HCT116 (cell line): Measurements from ENCODE around the gene PSRC1. TPM values are rescaled to one million over a fixed set of nuclear protein-coding genes. Genes with fewer than 3 reads are reported as not detected.

Experiments
- ATAC-seq: fragments of 200-7000 bp; cut with Tn5 transposase; 2 replicates; pipeline ENCODE4 v1.9.1; 2020; ENCODE audit warnings: mild to moderate bottlenecking, moderate library complexity
- BruUV-seq: library from RNA; stranded (reverse); fragments of 400-500 nt; replicated peaks from 2 replicates; lab custom pipeline; 2021; lab: Mats Ljungman, UMichigan
- CTCF ChIA-PET: fragments of 300-600 bp; sonication (Branson Sonifier 250); formaldehyde crosslinking; loops from one replicate; lab custom pipeline; 2021; ENCODE audit warnings: antibody characterized with exemption; lab: Charles Lee
- POLR2A ChIA-PET: fragments of 300-600, 350-600 bp; sonication (Branson Sonifier 250); formaldehyde crosslinking; loops from one replicate; lab custom pipeline; 2021; ENCODE audit warnings: antibody characterized with exemption; lab: Charles Lee
- RAD21 ChIA-PET, 2 experiments: fragments of 300-600 bp; sonication (Branson Sonifier 250); formaldehyde crosslinking; loops; one replicate each; lab custom pipeline; 2023; ENCODE audit warnings: low total read pairs in 2 of 2; ENCODE audit not compliant: uncharacterized antibody in 2 of 2, unreplicated experiment in 2 of 2, low non-redundant PET in 1 of 2; lab: Charles Lee
- DNase-seq: peaks from one replicate; pipeline ENCODE4 v3.0.0-alpha.2; 2010; ENCODE audit warnings: low read depth, low spot score
- H2AFZ ChIP-seq: fragments of 200-600 bp; shearing (Covaris generic), sonication (generic); 2 replicates; pipeline ENCODE4 v1.6.1; 2017; ENCODE audit warnings: low read depth, mixed run types, mixed read lengths, antibody characterized with exemption, low read length; ENCODE audit not compliant: poor library complexity, severe bottlenecking
- H3K27ac ChIP-seq: 2 replicates; pipeline ENCODE4 v1.5.1; 2012; ENCODE audit warnings: low read depth, low read length
- H3K27me3 ChIP-seq: fragments of 200-600 bp; sonication (generic); 2 replicates; pipeline ENCODE4 v1.6.1; 2016; ENCODE audit warnings: mixed run types, low read length, mixed read lengths; ENCODE audit not compliant: insufficient read depth
- H3K36me3 ChIP-seq, 2 experiments: fragments of 200-500 bp in 1 of 2; fragments of 200-600 bp in 1 of 2; sonication (Bioruptor generic) in 1 of 2; sonication (generic) in 1 of 2; 2 replicates each; pipeline versions ENCODE4 v1.5.1 to v1.6.1; 2014 to 2016; ENCODE audit warnings: low read length in 2 of 2, inconsistent platforms in 1 of 2, mixed read lengths in 1 of 2, mixed run types in 1 of 2; ENCODE audit not compliant: insufficient read depth in 2 of 2, control insufficient read depth in 1 of 2
- H3K4me1 ChIP-seq, 2 experiments: fragments of 200-600 bp in 1 of 2; sonication (generic) in 1 of 2; 2 replicates each; pipeline versions ENCODE4 v1.5.1 to v1.6.1; 2012 to 2017; ENCODE audit warnings: low read length in 2 of 2, inconsistent platforms in 1 of 2, mild to moderate bottlenecking in 1 of 2, mixed read lengths in 1 of 2, mixed run types in 1 of 2, moderate library complexity in 1 of 2; ENCODE audit not compliant: insufficient read depth in 2 of 2, control insufficient read depth in 1 of 2
- H3K4me2 ChIP-seq: fragments of 200-600 bp; sonication (generic); 2 replicates; pipeline ENCODE4 v1.6.1; 2017; ENCODE audit warnings: mixed run types, low read length, mixed read lengths
- H3K4me3 ChIP-seq, 2 experiments: fragments of 200-600 bp in 1 of 2; sonication (generic) in 1 of 2; replicated peaks in 1 of 2; 2 replicates each; pipeline ENCODE4 v1.5.1; 2011 to 2016; ENCODE audit warnings: low read length in 2 of 2, control low read depth in 1 of 2, low read depth in 1 of 2, mild to moderate bottlenecking in 1 of 2, mixed read lengths in 1 of 2, mixed run types in 1 of 2
- H3K79me2 ChIP-seq: fragments of 200-600 bp; sonication (generic); 2 replicates; pipeline ENCODE4 v1.6.1; 2017; ENCODE audit warnings: mild to moderate bottlenecking, mixed run types, low read length, moderate library complexity, mixed read lengths; ENCODE audit not compliant: insufficient read depth
- H3K9ac ChIP-seq: fragments of 200-600 bp; sonication (generic); 2 replicates; pipeline ENCODE4 v1.6.1; 2016; ENCODE audit warnings: low read length, mixed read lengths
- H3K9me2 ChIP-seq: fragments of 200-600 bp; sonication (generic), shearing (Covaris generic); 2 replicates; pipeline ENCODE4 v1.6.1; 2017; ENCODE audit warnings: mixed run types, mild to moderate bottlenecking, moderate library complexity; ENCODE audit not compliant: insufficient read depth
- H3K9me3 ChIP-seq, 2 experiments: fragments of 200-500 bp in 1 of 2; fragments of 200-600 bp in 1 of 2; sonication (Bioruptor generic) in 1 of 2; sonication (generic) in 1 of 2; 2 replicates each; pipeline ENCODE4 v1.6.1; 2014 to 2017; ENCODE audit warnings: low read length in 2 of 2, mixed read lengths in 2 of 2, inconsistent platforms in 1 of 2, low read depth in 1 of 2, mild to moderate bottlenecking in 1 of 2, mixed run types in 1 of 2, moderate library complexity in 1 of 2; ENCODE audit not compliant: control insufficient read depth in 1 of 2, insufficient read depth in 1 of 2
- H4K20me1 ChIP-seq: fragments of 200-600 bp; sonication (generic), shearing (Covaris generic); 2 replicates; pipeline ENCODE4 v1.6.1; 2017; ENCODE audit warnings: mixed run types, mild to moderate bottlenecking, moderate library complexity; ENCODE audit not compliant: insufficient read depth
- CBX3 ChIP-seq: IDR thresholded peaks from 2 replicates; pipeline ENCODE4 v1.6.1; 2012; ENCODE audit warnings: low read depth
- CEBPB ChIP-seq: IDR thresholded peaks from 2 replicates; pipeline ENCODE4 v1.6.1; 2012; ENCODE audit warnings: low read depth
- ELF1 ChIP-seq: IDR thresholded peaks from 2 replicates; pipeline ENCODE4 v1.6.1; 2012; ENCODE audit warnings: low read depth, borderline replicate concordance
- EZH2 ChIP-seq: fragments of 200-600 bp; sonication (generic); IDR thresholded peaks from 2 replicates; pipeline ENCODE4 v1.6.1; 2017; ENCODE audit warnings: antibody characterized with exemption, mixed run types
- FOSL1 ChIP-seq: IDR thresholded peaks from 2 replicates; pipeline ENCODE4 v1.6.1; 2012; ENCODE audit warnings: low read depth
- JUND ChIP-seq: IDR thresholded peaks from 2 replicates; pipeline ENCODE4 v1.6.1; 2012
- RAD21 ChIP-seq: IDR thresholded peaks from 2 replicates; pipeline ENCODE4 v1.6.1; 2012; ENCODE audit warnings: low read depth, mild to moderate bottlenecking
- SP1 ChIP-seq: IDR thresholded peaks from 2 replicates; pipeline ENCODE4 v1.6.1; 2012; ENCODE audit warnings: low read depth
- ZFX ChIP-seq: fragments of 450-650 bp; IDR thresholded peaks from 2 replicates; pipeline ENCODE4 v1.6.1; 2017
- intact Hi-C: fragments of 100-400 bp; cut with micrococcal nuclease; formaldehyde crosslinking; loops from 2 replicates; pipeline ENCODE4 v1.10.0; 2022
- total RNA-seq: library from RNA; stranded (reverse); gene quantifications from one replicate; pipeline ENCODE4 v1.2.1, GENCODE V29; 2021; ENCODE audit not compliant: unreplicated experiment
- TF ChIP-seq, protein P1 (sequence below): IDR thresholded peaks from 2 replicates; pipeline ENCODE4 v1.6.1; 2012
- TF ChIP-seq, protein P2 (sequence below), 3 experiments: fragments of 200-600 bp in 1 of 3; sonication (generic) in 1 of 3; IDR thresholded peaks in 2 of 3; conservative IDR thresholded peaks in 1 of 3; 2 replicates each; pipeline ENCODE4 v1.5.1; 2012 to 2017; ENCODE audit warnings: low read depth in 2 of 3, low read length in 2 of 3, antibody characterized with exemption in 1 of 3, borderline replicate concordance in 1 of 3, control low read depth in 1 of 3, mild to moderate bottlenecking in 1 of 3, mixed read lengths in 1 of 3, mixed run types in 1 of 3, moderate library complexity in 1 of 3; ENCODE audit not compliant: insufficient read depth in 1 of 3
- TF ChIP-seq, protein P3 (sequence below): IDR thresholded peaks from 2 replicates; pipeline ENCODE4 v1.6.1; 2012; ENCODE audit warnings: low read depth
- TF ChIP-seq, protein P4 (sequence below): IDR thresholded peaks from 2 replicates; pipeline ENCODE4 v1.6.1; 2011; ENCODE audit warnings: mild to moderate bottlenecking, low read length, moderate library complexity; ENCODE audit not compliant: insufficient replicate concordance; ENCODE audit errors: extremely low read depth

Gene PSRC1
- total RNA-seq, 1 experiment from 2014 or later = 44.8 TPM

DNA sequence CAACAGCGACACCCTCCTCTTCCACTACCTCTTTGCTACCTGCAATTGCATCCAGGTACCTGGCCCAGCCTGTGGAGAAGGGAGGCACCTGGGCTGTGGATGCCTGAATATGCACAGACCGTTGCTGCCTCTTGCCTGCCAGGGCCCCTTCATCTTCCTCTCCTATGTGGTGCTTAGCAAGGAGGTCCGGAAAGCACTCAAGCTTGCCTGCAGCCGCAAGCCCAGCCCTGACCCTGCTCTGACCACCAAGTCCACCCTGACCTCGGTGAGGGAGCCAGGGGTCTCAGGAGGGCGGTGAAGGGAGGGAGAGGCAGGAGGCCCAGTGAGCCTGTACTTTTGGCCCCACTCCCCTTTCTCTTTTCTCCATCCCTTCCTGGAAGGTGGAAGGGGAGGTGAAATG is 11.5 kb downstream of the PSRC1 start:
- ChIA-PET CTCF (no interaction called here), POLR2A (no interaction called here), RAD21 (no interaction called here)
- DNase-seq (no peak), ATAC-seq (no peak)
- TF ChIP-seq EZH2 = no peak
- TF ChIP-seq, protein P1, sequence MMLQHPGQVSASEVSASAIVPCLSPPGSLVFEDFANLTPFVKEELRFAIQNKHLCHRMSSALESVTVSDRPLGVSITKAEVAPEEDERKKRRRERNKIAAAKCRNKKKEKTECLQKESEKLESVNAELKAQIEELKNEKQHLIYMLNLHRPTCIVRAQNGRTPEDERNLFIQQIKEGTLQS = no peak
- TF ChIP-seq RAD21 = no peak
- TF ChIP-seq ZFX = no peak
- Histone ChIP-seq H3K27ac (no peak overlapping the region), H3K4me3 (no peak overlapping the region), H3K9me3 (no peaks in the 10 kb centered on the region), H3K4me1 (peaks cover 31 to 34% of the 10 kb centered on the region in 2 experiments), H4K20me1 (no peaks in the 10 kb centered on the region), H2AFZ (no peak overlapping the region), H3K36me3 (peaks cover 0 to 2% of the 10 kb centered on the region in 2 experiments; a peak in 1 of 4 replicates), H3K27me3 (no peaks in the 10 kb centered on the region), H3K9ac (no peak overlapping the region), H3K4me2 (no peak overlapping the region), H3K9me2 (no peaks in the 10 kb centered on the region), H3K79me2 (no peaks in the 10 kb centered on the region)
- BruUV-seq = no TSS peak
- intact Hi-C loops = no loop called here

DNA sequence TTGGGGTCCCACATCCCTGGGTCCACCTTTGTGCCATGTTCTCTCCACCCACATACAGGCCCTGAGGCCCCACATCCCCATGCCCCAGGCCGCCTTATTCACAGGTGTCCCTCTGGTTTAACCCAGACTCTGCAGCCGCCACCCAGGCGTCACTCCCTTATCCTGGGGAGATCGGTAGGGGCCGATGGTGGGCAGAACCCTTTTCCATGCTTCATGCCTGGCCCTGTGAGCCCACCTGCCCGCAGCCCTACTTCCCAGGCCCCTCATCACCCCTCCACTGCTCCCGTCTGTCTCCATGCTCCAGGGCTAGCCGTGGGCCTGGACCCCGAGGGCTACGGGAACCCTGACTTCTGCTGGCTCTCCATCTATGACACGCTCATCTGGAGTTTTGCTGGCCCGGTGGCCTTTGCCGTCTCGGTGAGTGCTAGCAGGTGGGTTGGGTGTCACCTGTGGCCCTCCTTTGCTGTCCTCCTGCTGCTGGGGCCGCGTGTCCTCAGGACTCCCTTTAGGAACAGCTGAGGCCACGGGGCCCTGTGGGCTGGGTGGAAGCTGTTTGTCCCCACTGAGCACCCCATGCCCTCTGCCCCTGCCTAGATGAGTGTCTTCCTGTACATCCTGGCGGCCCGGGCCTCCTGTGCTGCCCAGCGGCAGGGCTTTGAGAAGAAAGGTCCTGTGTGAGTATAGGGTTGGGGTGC is 12.2 kb downstream of the PSRC1 start:
- ChIA-PET CTCF (no interaction called here), RAD21 (no interaction called here), POLR2A (no interaction called here)
- Histone ChIP-seq H3K9me3 (no peaks in the 10 kb centered on the region), H3K79me2 (no peaks in the 10 kb centered on the region), H3K9me2 (no peaks in the 10 kb centered on the region), H3K9ac (no peak overlapping the region), H4K20me1 (no peaks in the 10 kb centered on the region), H3K27ac (no peak overlapping the region), H3K36me3 (peaks cover 0 to 2% of the 10 kb centered on the region in 2 experiments; a peak in 1 of 4 replicates), H3K27me3 (no peaks in the 10 kb centered on the region), H2AFZ (no peak overlapping the region), H3K4me2 (no peak overlapping the region), H3K4me1 (peaks cover 30 to 32% of the 10 kb centered on the region in 2 experiments), H3K4me3 (no peak overlapping the region)
- ATAC-seq (no peak), DNase-seq (no peak)
- intact Hi-C loops = no loop called here
- BruUV-seq = no TSS peak
- TF ChIP-seq SP1 (no peak), CBX3 (no peak), ELF1 (no peak), JUND (no peak), FOSL1 (no peak), CEBPB (no peak)
- TF ChIP-seq, protein P2, sequence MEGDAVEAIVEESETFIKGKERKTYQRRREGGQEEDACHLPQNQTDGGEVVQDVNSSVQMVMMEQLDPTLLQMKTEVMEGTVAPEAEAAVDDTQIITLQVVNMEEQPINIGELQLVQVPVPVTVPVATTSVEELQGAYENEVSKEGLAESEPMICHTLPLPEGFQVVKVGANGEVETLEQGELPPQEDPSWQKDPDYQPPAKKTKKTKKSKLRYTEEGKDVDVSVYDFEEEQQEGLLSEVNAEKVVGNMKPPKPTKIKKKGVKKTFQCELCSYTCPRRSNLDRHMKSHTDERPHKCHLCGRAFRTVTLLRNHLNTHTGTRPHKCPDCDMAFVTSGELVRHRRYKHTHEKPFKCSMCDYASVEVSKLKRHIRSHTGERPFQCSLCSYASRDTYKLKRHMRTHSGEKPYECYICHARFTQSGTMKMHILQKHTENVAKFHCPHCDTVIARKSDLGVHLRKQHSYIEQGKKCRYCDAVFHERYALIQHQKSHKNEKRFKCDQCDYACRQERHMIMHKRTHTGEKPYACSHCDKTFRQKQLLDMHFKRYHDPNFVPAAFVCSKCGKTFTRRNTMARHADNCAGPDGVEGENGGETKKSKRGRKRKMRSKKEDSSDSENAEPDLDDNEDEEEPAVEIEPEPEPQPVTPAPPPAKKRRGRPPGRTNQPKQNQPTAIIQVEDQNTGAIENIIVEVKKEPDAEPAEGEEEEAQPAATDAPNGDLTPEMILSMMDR (IDR thresholded peaks at IDR 0.05 in 2 of 3, conservative IDR thresholded peaks at IDR 0.05 in 1 of 3; ENCODE audit: borderline replicate concordance in 1 of 3, insufficient read depth in 1 of 3, low read depth in 2 of 3, low read length in 2 of 3) = no peak
- TF ChIP-seq, protein P3, sequence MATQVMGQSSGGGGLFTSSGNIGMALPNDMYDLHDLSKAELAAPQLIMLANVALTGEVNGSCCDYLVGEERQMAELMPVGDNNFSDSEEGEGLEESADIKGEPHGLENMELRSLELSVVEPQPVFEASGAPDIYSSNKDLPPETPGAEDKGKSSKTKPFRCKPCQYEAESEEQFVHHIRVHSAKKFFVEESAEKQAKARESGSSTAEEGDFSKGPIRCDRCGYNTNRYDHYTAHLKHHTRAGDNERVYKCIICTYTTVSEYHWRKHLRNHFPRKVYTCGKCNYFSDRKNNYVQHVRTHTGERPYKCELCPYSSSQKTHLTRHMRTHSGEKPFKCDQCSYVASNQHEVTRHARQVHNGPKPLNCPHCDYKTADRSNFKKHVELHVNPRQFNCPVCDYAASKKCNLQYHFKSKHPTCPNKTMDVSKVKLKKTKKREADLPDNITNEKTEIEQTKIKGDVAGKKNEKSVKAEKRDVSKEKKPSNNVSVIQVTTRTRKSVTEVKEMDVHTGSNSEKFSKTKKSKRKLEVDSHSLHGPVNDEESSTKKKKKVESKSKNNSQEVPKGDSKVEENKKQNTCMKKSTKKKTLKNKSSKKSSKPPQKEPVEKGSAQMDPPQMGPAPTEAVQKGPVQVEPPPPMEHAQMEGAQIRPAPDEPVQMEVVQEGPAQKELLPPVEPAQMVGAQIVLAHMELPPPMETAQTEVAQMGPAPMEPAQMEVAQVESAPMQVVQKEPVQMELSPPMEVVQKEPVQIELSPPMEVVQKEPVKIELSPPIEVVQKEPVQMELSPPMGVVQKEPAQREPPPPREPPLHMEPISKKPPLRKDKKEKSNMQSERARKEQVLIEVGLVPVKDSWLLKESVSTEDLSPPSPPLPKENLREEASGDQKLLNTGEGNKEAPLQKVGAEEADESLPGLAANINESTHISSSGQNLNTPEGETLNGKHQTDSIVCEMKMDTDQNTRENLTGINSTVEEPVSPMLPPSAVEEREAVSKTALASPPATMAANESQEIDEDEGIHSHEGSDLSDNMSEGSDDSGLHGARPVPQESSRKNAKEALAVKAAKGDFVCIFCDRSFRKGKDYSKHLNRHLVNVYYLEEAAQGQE = no peak
- TF ChIP-seq, protein P4, sequence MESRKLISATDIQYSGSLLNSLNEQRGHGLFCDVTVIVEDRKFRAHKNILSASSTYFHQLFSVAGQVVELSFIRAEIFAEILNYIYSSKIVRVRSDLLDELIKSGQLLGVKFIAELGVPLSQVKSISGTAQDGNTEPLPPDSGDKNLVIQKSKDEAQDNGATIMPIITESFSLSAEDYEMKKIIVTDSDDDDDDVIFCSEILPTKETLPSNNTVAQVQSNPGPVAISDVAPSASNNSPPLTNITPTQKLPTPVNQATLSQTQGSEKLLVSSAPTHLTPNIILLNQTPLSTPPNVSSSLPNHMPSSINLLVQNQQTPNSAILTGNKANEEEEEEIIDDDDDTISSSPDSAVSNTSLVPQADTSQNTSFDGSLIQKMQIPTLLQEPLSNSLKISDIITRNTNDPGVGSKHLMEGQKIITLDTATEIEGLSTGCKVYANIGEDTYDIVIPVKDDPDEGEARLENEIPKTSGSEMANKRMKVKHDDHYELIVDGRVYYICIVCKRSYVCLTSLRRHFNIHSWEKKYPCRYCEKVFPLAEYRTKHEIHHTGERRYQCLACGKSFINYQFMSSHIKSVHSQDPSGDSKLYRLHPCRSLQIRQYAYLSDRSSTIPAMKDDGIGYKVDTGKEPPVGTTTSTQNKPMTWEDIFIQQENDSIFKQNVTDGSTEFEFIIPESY = no peak
